NCI-H1417 treated with DMSO at 0.1 percent for 48 hours (cell line): ENCODE data around the gene HELZ2.
"Not testable (repeated sequence)": the region's sequence is repeated elsewhere in the genome, so short reads cannot be mapped to it uniquely, and the experiment has no call there.

Experiments used
- DNase-seq: peaks from one replicate; lab custom pipeline; 2025; lab: John Stamatoyannopoulos, UW

The HELZ2 gene

GRCh38 chr20:63565021-63565698 is 8.9 kb downstream of the HELZ2 start:
- DNase-seq: no peak

DNA sequence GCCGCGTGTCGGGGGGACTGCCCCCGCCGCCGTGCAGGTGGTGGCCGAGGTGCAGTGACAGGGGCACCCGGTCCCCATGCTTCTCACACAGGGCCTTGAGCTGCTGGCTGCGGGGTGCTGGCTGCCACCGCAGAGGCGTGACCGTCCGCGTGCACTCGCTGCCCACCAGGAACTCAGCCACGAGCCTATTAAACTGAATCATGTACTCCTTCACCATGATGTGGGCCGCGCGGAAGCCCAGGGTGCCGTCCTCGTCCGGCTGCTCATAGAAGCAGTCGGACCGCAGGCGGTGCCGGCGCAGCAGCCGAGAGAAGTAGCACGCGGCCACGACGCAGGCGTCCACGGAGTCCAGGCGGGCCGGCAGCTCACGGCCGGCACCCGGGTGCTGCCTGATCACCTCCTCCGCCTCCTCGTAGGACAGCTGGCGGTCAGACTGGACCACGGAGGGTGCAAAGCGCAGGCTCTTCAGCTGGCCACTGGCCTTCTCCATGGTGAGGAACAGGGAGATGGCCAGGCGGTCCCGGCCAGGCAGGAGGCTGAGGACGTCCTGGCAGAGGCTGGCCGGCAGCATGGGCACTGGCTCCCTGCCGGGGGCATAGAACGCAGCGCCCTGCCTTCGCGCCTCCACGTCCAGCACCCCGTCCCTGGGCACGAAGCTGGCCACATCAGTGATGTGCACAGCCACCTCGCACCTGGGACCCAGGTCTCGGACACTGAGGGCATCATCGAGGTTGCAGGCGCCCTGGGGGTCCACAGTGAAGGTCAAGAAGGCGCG is 9.8 kb downstream of the HELZ2 start:
- DNase-seq: no peak

- DNase-seq: no peak
Measured at GRCh38 chr20:63563225-63563935, 10.7 kb downstream of the HELZ2 start.

DNA sequence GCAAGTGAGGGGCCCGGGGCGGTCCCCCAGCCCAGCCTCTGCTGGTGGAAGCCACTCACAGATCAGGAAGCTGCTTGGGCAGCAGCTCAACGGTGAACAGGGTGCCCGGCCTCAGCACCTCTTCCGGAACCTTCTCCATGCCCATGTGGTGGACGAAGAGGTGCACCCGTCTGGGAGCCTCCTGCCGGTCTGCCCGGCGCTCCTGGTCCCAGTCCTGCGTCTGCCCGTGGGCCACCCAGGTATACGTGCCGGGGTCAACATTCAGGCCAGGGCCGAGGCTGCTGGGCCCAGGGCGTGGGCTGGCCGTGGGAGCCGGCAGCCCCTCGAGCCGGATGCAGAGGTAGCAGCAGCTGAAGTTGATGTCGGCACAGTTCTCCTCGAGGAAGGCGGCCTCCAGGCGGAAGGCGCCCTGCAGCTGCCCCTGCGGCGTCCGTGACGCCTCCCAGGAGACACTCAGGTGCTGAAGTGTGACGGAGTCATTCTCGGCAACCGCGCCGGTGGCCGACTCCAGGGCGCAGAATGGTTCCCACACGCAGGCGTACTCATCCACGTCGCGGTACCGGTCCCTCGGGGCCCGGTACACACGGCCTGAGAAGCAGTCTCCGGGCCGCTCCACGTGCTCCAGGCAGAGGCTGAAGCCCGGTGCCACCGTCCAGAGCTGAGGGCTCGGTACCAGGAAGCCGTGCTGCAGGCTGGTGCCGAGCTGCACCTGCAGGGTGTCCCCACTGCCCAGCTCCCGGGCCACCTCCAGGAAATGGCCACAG is 11.4 kb downstream of the HELZ2 start:
- no peak for DNase-seq

- DNase-seq: no peak
Measured at GRCh38 chr20:63561624-63562396, 12.2 kb downstream of the HELZ2 start.

DNA sequence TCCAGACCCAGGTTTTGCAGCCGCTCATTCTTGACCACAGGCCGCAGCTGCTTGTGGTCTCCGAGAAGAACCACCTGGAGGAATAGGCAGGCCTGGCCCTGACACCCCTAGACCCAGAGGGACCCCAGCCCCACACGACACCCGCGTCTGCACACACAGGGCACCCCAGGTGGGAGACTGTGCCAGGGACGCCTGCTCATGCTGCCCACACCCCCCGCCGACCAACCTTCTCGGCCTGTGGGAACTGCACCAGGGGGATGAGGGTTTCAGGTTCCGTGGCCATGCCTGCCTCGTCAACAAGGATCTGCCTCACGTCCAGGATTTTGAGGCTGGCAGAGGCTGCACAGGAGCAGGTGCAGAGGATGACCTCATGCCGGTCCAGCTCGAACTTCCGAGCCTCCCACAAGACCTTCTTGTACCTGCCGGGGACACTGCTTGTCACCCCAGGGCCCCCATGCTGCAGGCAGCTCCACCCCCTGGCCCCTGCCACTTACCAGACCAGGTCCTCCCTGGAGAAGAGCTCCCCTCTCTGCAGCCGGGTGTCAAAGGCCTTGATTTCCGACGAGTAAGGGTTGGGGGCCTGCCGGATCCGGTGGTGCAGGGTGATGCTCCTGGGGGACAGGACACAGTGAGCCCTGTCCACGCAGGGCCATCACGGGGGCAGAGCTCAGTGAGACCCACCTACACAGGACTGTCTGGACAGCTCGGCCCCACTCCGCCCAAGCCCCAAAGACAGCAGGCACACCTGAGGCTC is 13.0 kb downstream of the HELZ2 start:
- no peak for DNase-seq

DNA sequence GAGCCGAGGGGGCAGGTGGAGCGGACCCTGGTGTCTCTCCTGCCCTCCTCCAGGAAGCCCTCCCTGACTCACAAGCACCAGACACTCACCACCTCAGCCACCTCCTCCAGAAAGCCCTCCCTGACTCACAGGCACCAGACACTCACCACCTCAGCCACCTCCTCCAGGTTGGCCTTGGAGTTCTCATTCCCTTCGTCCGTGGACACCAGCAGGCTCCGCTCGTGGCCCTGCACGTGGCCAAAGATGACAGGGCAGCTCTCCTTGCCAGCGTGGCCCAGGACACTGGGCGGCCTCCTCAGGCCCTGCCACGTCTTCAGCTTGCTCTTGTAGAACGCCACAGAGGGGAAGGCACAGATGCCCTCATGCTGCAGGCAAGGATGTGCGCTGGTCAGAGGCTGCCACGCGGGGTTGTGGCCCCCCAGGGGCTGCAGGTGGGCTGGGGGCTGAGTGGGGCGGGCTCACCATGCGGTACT is 13.7 kb downstream of the HELZ2 start:
- no peak for DNase-seq

DNA sequence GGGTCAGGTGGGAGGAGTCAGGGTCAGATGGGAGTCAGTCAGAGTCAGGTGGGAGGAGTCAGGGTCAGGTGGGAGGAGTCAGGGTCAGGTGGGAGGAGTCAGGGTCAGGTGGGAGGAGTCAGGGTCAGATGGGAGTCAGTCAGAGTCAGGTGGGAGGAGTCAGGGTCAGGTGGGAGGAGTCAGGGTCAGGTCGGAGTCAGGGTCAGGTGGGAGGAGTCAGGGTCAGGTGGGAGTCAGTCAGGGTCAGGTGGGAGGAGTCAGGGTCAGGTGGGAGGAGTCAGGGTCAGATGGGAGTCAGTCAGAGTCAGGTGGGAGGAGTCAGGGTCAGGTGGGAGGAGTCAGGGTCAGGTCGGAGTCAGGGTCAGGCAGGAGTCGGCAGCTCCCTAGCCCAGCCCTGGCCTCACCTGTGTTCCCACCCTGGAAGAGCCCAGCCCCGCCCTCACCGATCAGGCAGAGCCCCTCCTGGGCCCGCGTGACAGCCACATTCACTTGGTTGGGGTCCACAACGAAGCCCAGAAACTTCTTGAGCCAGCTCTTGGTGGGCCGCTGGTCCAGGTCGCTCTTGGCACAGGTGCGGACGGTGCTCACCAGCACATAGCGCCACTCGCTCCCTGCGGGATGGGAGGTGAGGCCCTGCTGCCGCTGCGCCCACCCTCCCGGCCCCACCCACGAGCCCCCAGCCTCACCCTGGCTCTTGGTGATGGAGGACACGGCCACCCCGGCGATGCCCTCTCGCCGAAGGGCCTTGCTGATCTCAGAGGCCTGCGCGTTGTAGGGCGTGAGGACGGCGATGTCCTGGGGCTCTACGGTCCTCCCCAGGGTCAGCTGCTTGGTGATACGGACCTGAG is 14.3 kb downstream of the HELZ2 start:
- not testable (repeated sequence) for DNase-seq

DNA sequence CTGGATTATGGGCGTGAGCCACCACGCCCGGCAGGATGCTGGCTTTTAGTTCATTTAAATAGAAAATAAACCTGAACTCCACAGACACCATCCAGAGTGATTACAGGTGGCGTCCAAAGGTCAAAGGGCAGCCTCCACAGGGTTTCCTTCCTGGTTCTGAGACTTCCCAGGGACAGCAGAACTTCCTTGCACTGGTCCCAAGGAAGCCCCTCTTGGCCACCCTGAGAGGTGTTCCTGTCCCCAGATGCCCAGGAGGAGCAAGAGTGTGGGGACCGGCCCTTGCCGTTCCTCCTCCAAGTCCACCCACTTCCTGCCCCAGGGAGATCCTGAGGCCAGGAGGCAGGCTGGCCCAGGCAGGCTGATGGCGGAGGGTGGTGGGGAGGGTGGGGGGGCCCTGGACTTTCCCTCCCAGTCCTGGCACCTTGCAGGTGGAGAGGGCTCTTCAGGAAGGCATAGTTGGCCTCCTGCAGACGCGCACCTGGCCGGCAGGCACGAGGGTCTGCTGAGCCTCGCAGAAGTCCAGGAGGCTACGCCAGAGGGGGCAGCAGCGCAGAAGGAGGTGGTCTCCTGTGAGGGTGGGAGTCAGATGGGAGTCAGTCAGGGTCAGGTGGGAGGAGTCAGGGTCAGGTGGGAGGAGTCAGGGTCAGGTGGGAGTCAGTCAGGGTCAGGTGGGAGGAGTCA is 15.1 kb downstream of the HELZ2 start:
- no peak for DNase-seq

DNA sequence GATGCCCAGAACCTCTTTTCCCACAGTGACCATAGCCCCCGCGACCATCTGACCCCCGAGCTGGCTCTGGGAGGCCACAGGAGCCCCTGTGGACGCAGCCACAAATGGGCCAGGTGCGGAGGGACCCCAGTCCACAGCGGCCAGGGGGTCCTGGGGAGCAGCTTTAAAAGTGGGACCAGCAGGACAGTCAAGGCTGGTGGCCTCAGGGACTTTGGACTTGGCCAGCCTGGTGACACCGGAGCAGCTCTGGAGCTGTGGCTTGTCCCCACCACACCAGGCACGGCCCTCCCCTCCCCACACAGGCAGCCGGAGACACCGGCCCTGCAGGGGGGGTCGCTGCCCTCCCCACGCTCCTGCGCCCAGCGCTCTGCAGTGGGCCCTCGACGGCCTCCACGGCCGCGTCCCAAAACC is 16.6 kb downstream of the HELZ2 start:
- no peak for DNase-seq

GRCh38 chr20:63556873-63557478 is 17.1 kb downstream of the HELZ2 start:
- no peak for DNase-seq

DNA sequence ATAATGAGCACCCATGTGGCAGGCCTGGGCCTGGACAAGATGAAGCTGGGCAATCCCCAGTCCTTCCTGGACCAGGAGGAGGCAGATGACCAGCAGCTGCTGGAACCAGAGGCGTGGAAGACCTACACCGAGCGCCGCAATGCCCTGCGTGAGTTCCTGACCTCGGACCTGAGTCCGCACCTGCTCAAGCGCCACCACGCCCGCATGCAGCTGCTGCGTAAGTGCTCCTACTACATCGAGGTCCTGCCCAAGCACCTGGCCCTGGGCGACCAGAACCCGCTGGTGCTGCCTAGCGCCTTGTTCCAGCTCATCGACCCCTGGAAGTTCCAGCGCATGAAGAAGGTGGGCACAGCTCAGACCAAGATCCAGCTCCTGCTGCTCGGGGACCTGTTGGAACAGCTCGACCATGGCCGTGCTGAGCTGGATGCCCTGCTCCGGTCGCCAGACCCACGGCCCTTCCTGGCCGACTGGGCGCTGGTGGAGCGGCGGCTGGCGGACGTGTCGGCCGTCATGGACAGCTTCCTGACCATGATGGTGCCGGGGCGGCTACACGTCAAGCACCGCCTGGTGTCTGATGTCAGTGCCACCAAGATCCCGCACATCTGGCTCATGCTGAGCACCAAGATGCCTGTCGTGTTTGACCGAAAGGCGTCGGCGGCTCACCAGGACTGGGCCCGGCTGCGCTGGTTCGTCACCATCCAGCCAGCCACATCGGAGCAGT is 18.2 kb downstream of the HELZ2 start:
- no peak for DNase-seq

- DNase-seq: no peak
Measured at GRCh38 chr20:63554361-63555278, 19.4 kb downstream of the HELZ2 start.

DNA sequence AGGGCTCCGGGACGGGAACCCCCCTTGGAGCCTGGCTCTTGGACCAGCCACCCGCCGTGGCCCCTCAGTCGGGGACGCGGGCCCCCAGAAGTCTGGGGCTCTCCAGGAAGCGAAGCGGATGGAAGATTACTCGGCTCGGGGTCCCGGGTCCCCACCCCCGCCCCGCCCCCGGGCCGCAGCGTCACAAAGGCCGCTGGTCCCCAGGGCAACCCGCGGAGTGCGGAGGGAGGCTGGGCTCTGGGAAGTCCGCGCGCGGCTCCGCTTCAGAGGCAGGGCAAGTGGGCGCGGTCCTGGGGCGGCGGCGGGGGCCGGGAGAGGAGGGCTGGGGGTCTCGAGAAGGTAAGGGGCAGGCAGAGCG is 20.1 kb downstream of the HELZ2 start, which contains the start of gene FNDC11:
Gene FNDC11, plus strand, starts transcription at position 227 of the 358 bp plus-strand sequence. CDS start 1,505 bp downstream, outside the sequence.
- DNase-seq: no peak

GRCh38 chr20:63553251-63553932 is 20.6 kb downstream of the HELZ2 start:
- DNase-seq: peak; percentile 64
